IMR-90 (cell line): ENCODE measurements around the gene KCNT2. TPM values are rescaled to one million over a fixed set of nuclear protein-coding genes. Genes with fewer than 3 reads are reported as not detected.

ENCODE experiments used
- ATAC-seq: fragments of 200-7000 bp; cut with Tn5 transposase; 2 replicates; pipeline ENCODE4 v1.9.1; 2020; ENCODE audit warnings: low read depth, mild to moderate bottlenecking, moderate library complexity
- BruUV-seq: library from RNA; stranded (reverse); fragments of 400-500 nt; replicated peaks from 2 replicates; lab custom pipeline; 2021; lab: Mats Ljungman, UMichigan
- CTCF ChIA-PET: fragments of 300-600 bp; formaldehyde crosslinking; extraction: SDS; loops from one replicate; lab custom pipeline; 2021; ENCODE audit warnings: antibody characterized with exemption; lab: Yijun Ruan, JAX
- POLR2A ChIA-PET: fragments of 300-600 bp; sonication (Branson Sonifier 250); formaldehyde crosslinking; loops from one replicate; lab custom pipeline; 2022; ENCODE audit warnings: antibody characterized with exemption; ENCODE audit not compliant: unreplicated experiment; lab: Charles Lee
- DNase-seq: peaks from one replicate; pipeline ENCODE4 v3.0.0; 2013
- H2AFZ ChIP-seq: replicated peaks from 2 replicates; pipeline ENCODE3; 2013; ENCODE audit warnings: low read length, mild to moderate bottlenecking; ENCODE audit not compliant: poor library complexity
- H2AK5ac ChIP-seq: 2 replicates; pipeline ENCODE4 v1.6.1; 2013; ENCODE audit warnings: low read depth, low read length, inconsistent platforms
- H2AK9ac ChIP-seq: replicated peaks from 2 replicates; pipeline ENCODE3; 2013; ENCODE audit warnings: mild to moderate bottlenecking, low read depth, low read length, moderate library complexity; ENCODE audit not compliant: poor library complexity
- H2BK120ac ChIP-seq: 2 replicates; pipeline ENCODE4 v1.6.1; 2013; ENCODE audit warnings: low read depth, low read length, inconsistent platforms
- H2BK15ac ChIP-seq: 3 replicates; pipeline ENCODE4 v1.6.1; 2013; ENCODE audit warnings: low read depth, low read length, inconsistent platforms
- H2BK20ac ChIP-seq: 2 replicates; pipeline ENCODE4 v1.6.1; 2013; ENCODE audit warnings: low read depth, mild to moderate bottlenecking, inconsistent platforms, low read length, moderate library complexity
- H2BK5ac ChIP-seq: 2 replicates; pipeline ENCODE4 v1.6.1; 2013; ENCODE audit warnings: mild to moderate bottlenecking, low read depth, low read length, inconsistent platforms; ENCODE audit not compliant: poor library complexity, severe bottlenecking
- H3K14ac ChIP-seq: replicated peaks from 2 replicates; pipeline ENCODE4 v1.6.1; 2013; ENCODE audit warnings: low read depth, low read length, inconsistent platforms
- H3K18ac ChIP-seq: 2 replicates; pipeline ENCODE4 v1.6.1; 2013; ENCODE audit warnings: low read depth, low read length, control low read depth
- H3K23ac ChIP-seq: 2 replicates; pipeline ENCODE4 v1.6.1; 2013; ENCODE audit warnings: low read depth, low read length, inconsistent platforms
- H3K27ac ChIP-seq: 2 replicates; pipeline ENCODE4 v1.5.1; 2013; ENCODE audit warnings: mild to moderate bottlenecking, control low read depth, low read length; ENCODE audit not compliant: insufficient read depth
- H3K27me3 ChIP-seq: 2 replicates; pipeline ENCODE4 v1.6.1; 2013; ENCODE audit warnings: low read length; ENCODE audit not compliant: control insufficient read depth, insufficient read depth
- H3K36me3 ChIP-seq: 2 replicates; pipeline ENCODE4 v1.6.1; 2013; ENCODE audit warnings: low read length, mixed read lengths; ENCODE audit not compliant: control insufficient read depth, insufficient read depth
- H3K4ac ChIP-seq: 2 replicates; pipeline ENCODE4 v1.6.1; 2013; ENCODE audit warnings: low read depth, low read length, inconsistent platforms
- H3K4me1 ChIP-seq: 2 replicates; pipeline ENCODE4 v1.6.1; 2013; ENCODE audit warnings: low read length, mixed read lengths; ENCODE audit not compliant: control insufficient read depth, insufficient read depth
- H3K4me2 ChIP-seq: 2 replicates; pipeline ENCODE4 v1.6.1; 2013; ENCODE audit warnings: low read depth, mild to moderate bottlenecking, control low read depth, low read length, moderate library complexity
- H3K4me3 ChIP-seq: 2 replicates; pipeline ENCODE4 v1.5.1; 2013; ENCODE audit warnings: low read depth, mild to moderate bottlenecking, control low read depth, low read length, moderate library complexity; ENCODE audit not compliant: insufficient read depth
- H3K56ac ChIP-seq: 2 replicates; pipeline ENCODE4 v1.6.1; 2013; ENCODE audit warnings: low read length, inconsistent platforms; ENCODE audit not compliant: insufficient read depth; ENCODE audit errors: extremely low read depth
- H3K79me1 ChIP-seq, 2 experiments: 2 replicates each; pipeline ENCODE4 v1.6.1; 2013; ENCODE audit warnings: low read length in 2 of 2, inconsistent platforms in 1 of 2, low read depth in 1 of 2
- H3K9ac ChIP-seq: 2 replicates; pipeline ENCODE4 v1.6.1; 2013; ENCODE audit warnings: low read depth, low read length, control low read depth
- H3K9me1 ChIP-seq: 2 replicates; pipeline ENCODE4 v1.6.1; 2013; ENCODE audit warnings: low read length, inconsistent platforms; ENCODE audit not compliant: insufficient read depth
- H3K9me3 ChIP-seq: 2 replicates; pipeline ENCODE4 v1.6.1; 2013; ENCODE audit warnings: low read length; ENCODE audit not compliant: control insufficient read depth, insufficient read depth
- H4K20me1 ChIP-seq: 2 replicates; pipeline ENCODE4 v1.6.1; 2013; ENCODE audit warnings: low read length, inconsistent platforms; ENCODE audit not compliant: insufficient read depth
- H4K5ac ChIP-seq: 2 replicates; pipeline ENCODE4 v1.6.1; 2013; ENCODE audit warnings: mild to moderate bottlenecking, low read depth, low read length, control low read depth
- H4K8ac ChIP-seq, 2 experiments: 2 replicates each; pipeline ENCODE4 v1.6.1; 2013; ENCODE audit warnings: low read depth in 2 of 2, low read length in 2 of 2, control low read depth in 1 of 2, inconsistent platforms in 1 of 2
- H4K91ac ChIP-seq: 2 replicates; pipeline ENCODE4 v1.6.1; 2013; ENCODE audit warnings: low read depth, low read length, inconsistent platforms; ENCODE audit not compliant: insufficient read depth
- CEBPB ChIP-seq: IDR thresholded peaks from 2 replicates; pipeline ENCODE4 v1.6.1; 2012; ENCODE audit warnings: low read depth, low read length, improper control_type of control experiment
- CHD1 ChIP-seq: IDR thresholded peaks from 2 replicates; pipeline ENCODE4 v1.6.1; 2012; ENCODE audit warnings: low read depth, low read length, improper control_type of control experiment
- FOS ChIP-seq: fragments of 150-350 bp; IDR thresholded peaks from 2 replicates; pipeline ENCODE4 v1.6.1; 2016; ENCODE audit warnings: low read depth, low read length
- MAFK ChIP-seq: IDR thresholded peaks from 2 replicates; pipeline ENCODE4 v1.6.1; 2012; ENCODE audit warnings: low read depth, low read length, improper control_type of control experiment
- MAZ ChIP-seq: IDR thresholded peaks from 2 replicates; pipeline ENCODE4 v1.6.1; 2012; ENCODE audit warnings: low read depth, mild to moderate bottlenecking, low read length, improper control_type of control experiment, moderate library complexity, borderline replicate concordance
- MXI1 ChIP-seq: IDR thresholded peaks from 2 replicates; pipeline ENCODE4 v1.6.1; 2012; ENCODE audit warnings: low read depth, mild to moderate bottlenecking, low read length, moderate library complexity, borderline replicate concordance
- POLR2A ChIP-seq: IDR thresholded peaks from 2 replicates; pipeline ENCODE4 v1.6.1; 2012; ENCODE audit warnings: mild to moderate bottlenecking, low read depth, low read length
- RAD21 ChIP-seq: IDR thresholded peaks from 2 replicates; pipeline ENCODE4 v1.6.1; 2012; ENCODE audit warnings: low read length, improper control_type of control experiment
- RCOR1 ChIP-seq: IDR thresholded peaks from 2 replicates; pipeline ENCODE4 v1.6.1; 2012; ENCODE audit warnings: mild to moderate bottlenecking, low read length, improper control_type of control experiment; ENCODE audit not compliant: insufficient replicate concordance
- RFX5 ChIP-seq: IDR thresholded peaks from 2 replicates; pipeline ENCODE4 v1.8.0; 2012; ENCODE audit warnings: low read depth, mild to moderate bottlenecking, low read length, moderate library complexity
- SMC3 ChIP-seq: fragments of 150-350 bp; IDR thresholded peaks from 2 replicates; pipeline ENCODE4 v1.6.1; 2016; ENCODE audit warnings: low read depth, mild to moderate bottlenecking, antibody characterized with exemption, low read length, moderate library complexity
- WGBS, 2 experiments: methylation state at CpG; one replicate each; pipeline versions ENCODE4 v1.1.5 to v1.1.7; 2013; ENCODE audit warnings: missing lambda C conversion rate in 2 of 2; ENCODE audit not compliant: insufficient read length in 1 of 2; ENCODE audit errors: extremely low coverage in 2 of 2; 5-methylcytosine and 5-hydroxymethylcytosine counted together
- dilution Hi-C: fragments of 300-500 bp; cut with HindIII; formaldehyde crosslinking; loops from one replicate; pipeline ENCODE4 v1.14.3; 2018; ENCODE audit warnings: low sequenced_read_pairs; ENCODE audit not compliant: unreplicated experiment
- in situ Hi-C: fragments of 300-500 bp; cut with MboI; formaldehyde crosslinking; loops from 3 replicates; pipeline ENCODE4 v1.14.3; 2019; ENCODE audit warnings: low sequenced_read_pairs, inconsistent platforms, mixed read lengths
- intact Hi-C: fragments of 100-400 bp; cut with micrococcal nuclease; formaldehyde crosslinking; loops from 2 replicates; pipeline ENCODE4 v1.10.0; 2022
- polyA plus RNA-seq, 3 experiments: library from polyadenylated mRNA; depleted of rRNA; stranded (reverse); fragments of >200 nt; gene quantifications; 2 replicates each; pipeline ENCODE4 v1.2.3, GENCODE V29; 2012; ENCODE audit warnings: low replicate concordance in 1 of 3
- total RNA-seq: library from RNA; depleted of rRNA; stranded (reverse); fragments of >200 nt; gene quantifications from 2 replicates; pipeline ENCODE4 v1.2.3, GENCODE V29; 2012

The KCNT2 gene
- total and polyA plus RNA-seq, 2 of the 4 experiments (the other 2 are of a cell fraction) = 0.22 to 0.72 TPM

DNA sequence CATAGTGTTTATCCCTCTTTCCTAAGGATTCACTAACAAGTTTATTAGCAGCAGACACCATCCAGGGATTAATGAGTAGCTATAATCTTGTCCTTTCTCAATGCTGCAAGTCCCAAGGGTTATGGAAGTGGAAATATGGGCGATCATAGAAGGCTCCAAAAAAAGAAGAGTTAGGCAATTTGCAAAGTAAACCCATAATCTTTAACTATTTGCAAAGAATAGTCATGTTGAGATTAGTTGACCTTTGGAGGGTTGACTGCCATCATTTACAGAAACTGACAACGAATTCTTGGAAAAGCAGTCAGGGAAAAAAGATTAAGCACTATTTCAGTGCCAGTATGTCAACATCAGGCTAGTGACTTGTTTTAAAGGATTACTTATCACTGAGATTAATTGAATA is 169.9 kb downstream of the KCNT2 start:
- Histone ChIP-seq H3K4me2 (no peak overlapping the region), H4K91ac (no peak overlapping the region), H3K27ac (no peak overlapping the region), H4K5ac (no peak overlapping the region), H3K18ac (no peak overlapping the region), H3K27me3 (no peaks in the 10 kb centered on the region), H3K4me3 (no peak overlapping the region), H2AFZ (no peak overlapping the region), H4K8ac (no peak overlapping the region), H3K56ac (no peak overlapping the region), H3K36me3 (no peaks in the 10 kb centered on the region), H2AK9ac (no peak overlapping the region), H2BK20ac (no peak overlapping the region), H3K4ac (no peak overlapping the region), H3K79me1 (no peaks in the 10 kb centered on the region), H3K4me1 (0 out of 2 replicates have a peak, but pooled peaks cover 3% of the 10 kb centered on the region), H3K9me1 (no peaks in the 10 kb centered on the region), H3K9me3 (no peaks in the 10 kb centered on the region), H2AK5ac (no peak overlapping the region), H3K14ac (no peak overlapping the region), H2BK5ac (no peak overlapping the region), H2BK120ac (no peak overlapping the region), H3K23ac (no peak overlapping the region), H3K9ac (no peak overlapping the region), H4K20me1 (no peaks in the 10 kb centered on the region), H2BK15ac (no peak overlapping the region)
- in situ Hi-C loops (no loop called here), dilution Hi-C loops (no loop called here), intact Hi-C loops (no loop called here)
- no TSS peak for BruUV-seq
- no peak for DNase-seq
- ATAC-seq = no peak
- WGBS, 2 experiments = no CpG with 5 or more reads among the region's 2 CpGs
- ChIA-PET POLR2A (no interaction called here), CTCF (interaction anchor here (0.9 kb wide), 1 partner anchor 10 kb away, joined by 3 read pairs; no protein-coding TSS in a partner anchor)
- TF ChIP-seq MXI1 = no peak
- TF ChIP-seq FOS = no peak
- TF ChIP-seq RFX5 = no peak
- no peak for TF ChIP-seq SMC3
- no peak for TF ChIP-seq RAD21
- no peak for TF ChIP-seq MAZ
- no peak for TF ChIP-seq RCOR1
- no peak for TF ChIP-seq POLR2A
- TF ChIP-seq CEBPB = no peak
- no peak for TF ChIP-seq MAFK
- no peak for TF ChIP-seq CHD1
